Measurements from ENCODE around the gene CAPN11.

DNA sequence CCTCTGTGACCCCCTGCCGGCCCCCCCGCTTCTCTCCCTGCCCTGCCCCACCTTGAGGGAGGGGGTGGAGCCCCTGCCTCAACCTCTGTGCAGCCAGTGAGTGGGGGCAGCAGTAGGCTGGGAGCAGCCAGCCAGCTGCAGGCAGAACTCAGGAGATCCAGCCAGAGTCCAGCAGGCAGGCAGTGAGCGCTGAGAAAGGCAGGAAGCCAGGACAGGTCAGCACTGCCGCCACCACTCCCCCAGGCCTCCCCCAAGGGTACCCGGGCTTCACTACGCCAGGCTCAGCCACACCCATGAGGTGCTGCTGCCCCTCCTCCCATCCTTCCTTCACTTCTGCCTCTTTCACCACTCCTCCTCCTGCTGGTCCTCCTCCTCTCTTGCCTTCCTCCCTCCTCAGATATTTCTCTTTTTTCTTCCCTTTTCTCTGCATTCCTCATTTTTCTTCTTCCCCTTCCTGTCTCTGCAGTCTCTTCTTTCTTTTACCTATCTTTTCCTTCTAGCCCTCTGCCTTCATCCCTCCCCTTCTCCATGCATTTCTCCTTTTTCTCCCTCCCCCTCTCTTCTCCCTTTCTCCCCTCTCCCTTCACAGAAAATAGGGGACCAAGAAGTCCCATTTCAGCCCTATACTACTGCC lies 19.8 kb upstream of the CAPN11 start:
- TF ChIP-seq, protein P1, sequence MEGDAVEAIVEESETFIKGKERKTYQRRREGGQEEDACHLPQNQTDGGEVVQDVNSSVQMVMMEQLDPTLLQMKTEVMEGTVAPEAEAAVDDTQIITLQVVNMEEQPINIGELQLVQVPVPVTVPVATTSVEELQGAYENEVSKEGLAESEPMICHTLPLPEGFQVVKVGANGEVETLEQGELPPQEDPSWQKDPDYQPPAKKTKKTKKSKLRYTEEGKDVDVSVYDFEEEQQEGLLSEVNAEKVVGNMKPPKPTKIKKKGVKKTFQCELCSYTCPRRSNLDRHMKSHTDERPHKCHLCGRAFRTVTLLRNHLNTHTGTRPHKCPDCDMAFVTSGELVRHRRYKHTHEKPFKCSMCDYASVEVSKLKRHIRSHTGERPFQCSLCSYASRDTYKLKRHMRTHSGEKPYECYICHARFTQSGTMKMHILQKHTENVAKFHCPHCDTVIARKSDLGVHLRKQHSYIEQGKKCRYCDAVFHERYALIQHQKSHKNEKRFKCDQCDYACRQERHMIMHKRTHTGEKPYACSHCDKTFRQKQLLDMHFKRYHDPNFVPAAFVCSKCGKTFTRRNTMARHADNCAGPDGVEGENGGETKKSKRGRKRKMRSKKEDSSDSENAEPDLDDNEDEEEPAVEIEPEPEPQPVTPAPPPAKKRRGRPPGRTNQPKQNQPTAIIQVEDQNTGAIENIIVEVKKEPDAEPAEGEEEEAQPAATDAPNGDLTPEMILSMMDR (IDR thresholded peaks at IDR 0.05), result no peak
- TF ChIP-seq POLR2A (IDR thresholded peaks at IDR 0.05), result no peak
- TF ChIP-seq EP300 (IDR thresholded peaks at IDR 0.05), result no peak
